Right ventricle myocardium superior (tissue), 1 donor: ENCODE results near the gene DDX21. TPM values are rescaled to one million over a fixed set of nuclear protein-coding genes. Genes with fewer than 3 reads are reported as not detected.

ENCODE experiments used
- ATAC-seq: fragments of 200-7000 bp; cut with Tn5 transposase; one replicate; pipeline ENCODE4 v1.9.1; 2020; ENCODE audit warnings: mild to moderate bottlenecking; ENCODE audit not compliant: poor library complexity
- DNase-seq: peaks from one replicate; pipeline ENCODE4 v3.0.0-alpha.2; 2020
- intact Hi-C: fragments of 100-400 bp; cut with DNase I; formaldehyde crosslinking; loops from one replicate; pipeline ENCODE4 v1.11.2; 2022
- total RNA-seq: library from RNA; stranded (reverse); fragmentation: NEBNext Ultra II Directional; extraction: Animal tissue kit (Norgen Biotek cat#: 25700); gene quantifications from one replicate; pipeline ENCODE4 v1.2.1, GENCODE V29; 2021
- donor health status: DM: no; HTN: yes; CAD: no; lungs with severe emphysema.

Gene DDX21
- total RNA-seq, 1 donor from 2014 or later: 18.3 TPM

- ATAC-seq (no peak), DNase-seq (no peak)
- intact Hi-C loops: no loop called here
These were observed 77.3 kb downstream of the DDX21 start for GRCh38 chr10:69033256-69033655.

Other genes with a start within 250 kb of the DDX21 start
- gene CCAR1, start 234.9 kb upstream of the DDX21 start, total RNA-seq: 25.9 TPM
- gene STOX1, start 128.6 kb upstream of the DDX21 start, total RNA-seq: 0.38 TPM
- gene DDX50, start 54.9 kb upstream of the DDX21 start, total RNA-seq: 17.3 TPM
- gene KIFBP, start 32.6 kb downstream of the DDX21 start, total RNA-seq: 46.0 TPM
- gene SRGN, start 131.9 kb downstream of the DDX21 start, total RNA-seq: 37.5 TPM
- 34.8 TPM for gene VPS26A, start 168.0 kb downstream of the DDX21 start, total RNA-seq
- 36.4 TPM for gene SUPV3L1, start 224.1 kb downstream of the DDX21 start, total RNA-seq